GM10248 (cell line): ENCODE data around the gene GBP3.
"Not testable (repeated sequence)": the region's sequence is repeated elsewhere in the genome, so short reads cannot be mapped to it uniquely, and the experiment has no call there.

ENCODE experiments used
- CTCF ChIA-PET: fragments of 300-600 bp; sonication (Branson Sonifier 250); formaldehyde crosslinking; extraction: SDS; loops from one replicate; lab custom pipeline; 2021; ENCODE audit warnings: antibody characterized with exemption; lab: Yijun Ruan, JAX
- POLR2A ChIA-PET: fragments of 350-650 bp; sonication (Branson Sonifier 250); formaldehyde crosslinking; extraction: SDS; loops from one replicate; lab custom pipeline; 2020; ENCODE audit warnings: antibody characterized with exemption; lab: Yijun Ruan, JAX
- DNase-seq: peaks from one replicate; pipeline ENCODE4 v3.0.0; 2012; ENCODE audit errors: extremely low spot score
- TF ChIP-seq, protein P1 (sequence below): IDR thresholded peaks from 2 replicates; pipeline ENCODE4 v1.5.1; 2012; ENCODE audit warnings: mild to moderate bottlenecking, low read depth; ENCODE audit errors: extremely low read depth, missing control alignments, control extremely low read depth

The GBP3 gene

DNA sequence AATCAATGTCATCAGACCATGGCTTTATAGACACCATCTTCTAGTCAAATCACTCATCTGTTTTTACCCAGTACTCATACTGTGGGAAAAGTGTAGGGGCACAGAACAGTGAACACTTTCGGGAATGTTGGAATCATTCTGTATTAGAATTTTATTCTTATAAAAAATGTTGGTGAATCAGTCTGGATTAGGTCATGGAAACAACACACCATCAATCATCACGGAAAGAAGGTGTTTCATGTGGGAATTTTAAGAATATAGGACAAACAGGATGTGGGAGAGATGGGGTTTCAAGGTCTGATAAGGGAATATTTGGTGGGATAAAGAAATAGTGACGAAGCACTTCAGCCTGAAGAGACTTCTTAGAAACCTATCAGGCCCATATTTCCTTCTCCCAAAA lies 25.1 kb upstream of the GBP3 start:
- TF ChIP-seq, protein P1, sequence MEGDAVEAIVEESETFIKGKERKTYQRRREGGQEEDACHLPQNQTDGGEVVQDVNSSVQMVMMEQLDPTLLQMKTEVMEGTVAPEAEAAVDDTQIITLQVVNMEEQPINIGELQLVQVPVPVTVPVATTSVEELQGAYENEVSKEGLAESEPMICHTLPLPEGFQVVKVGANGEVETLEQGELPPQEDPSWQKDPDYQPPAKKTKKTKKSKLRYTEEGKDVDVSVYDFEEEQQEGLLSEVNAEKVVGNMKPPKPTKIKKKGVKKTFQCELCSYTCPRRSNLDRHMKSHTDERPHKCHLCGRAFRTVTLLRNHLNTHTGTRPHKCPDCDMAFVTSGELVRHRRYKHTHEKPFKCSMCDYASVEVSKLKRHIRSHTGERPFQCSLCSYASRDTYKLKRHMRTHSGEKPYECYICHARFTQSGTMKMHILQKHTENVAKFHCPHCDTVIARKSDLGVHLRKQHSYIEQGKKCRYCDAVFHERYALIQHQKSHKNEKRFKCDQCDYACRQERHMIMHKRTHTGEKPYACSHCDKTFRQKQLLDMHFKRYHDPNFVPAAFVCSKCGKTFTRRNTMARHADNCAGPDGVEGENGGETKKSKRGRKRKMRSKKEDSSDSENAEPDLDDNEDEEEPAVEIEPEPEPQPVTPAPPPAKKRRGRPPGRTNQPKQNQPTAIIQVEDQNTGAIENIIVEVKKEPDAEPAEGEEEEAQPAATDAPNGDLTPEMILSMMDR = no peak
- DNase-seq = no peak
- CTCF ChIA-PET = interaction anchor here (0.9 to 1.9 kb wide), 3 partner anchors 16 to 18 kb away, joined by 4 to 5 read pairs (median 5); partner anchors contain the start of gene GBP1
- POLR2A ChIA-PET = no interaction called here

DNA sequence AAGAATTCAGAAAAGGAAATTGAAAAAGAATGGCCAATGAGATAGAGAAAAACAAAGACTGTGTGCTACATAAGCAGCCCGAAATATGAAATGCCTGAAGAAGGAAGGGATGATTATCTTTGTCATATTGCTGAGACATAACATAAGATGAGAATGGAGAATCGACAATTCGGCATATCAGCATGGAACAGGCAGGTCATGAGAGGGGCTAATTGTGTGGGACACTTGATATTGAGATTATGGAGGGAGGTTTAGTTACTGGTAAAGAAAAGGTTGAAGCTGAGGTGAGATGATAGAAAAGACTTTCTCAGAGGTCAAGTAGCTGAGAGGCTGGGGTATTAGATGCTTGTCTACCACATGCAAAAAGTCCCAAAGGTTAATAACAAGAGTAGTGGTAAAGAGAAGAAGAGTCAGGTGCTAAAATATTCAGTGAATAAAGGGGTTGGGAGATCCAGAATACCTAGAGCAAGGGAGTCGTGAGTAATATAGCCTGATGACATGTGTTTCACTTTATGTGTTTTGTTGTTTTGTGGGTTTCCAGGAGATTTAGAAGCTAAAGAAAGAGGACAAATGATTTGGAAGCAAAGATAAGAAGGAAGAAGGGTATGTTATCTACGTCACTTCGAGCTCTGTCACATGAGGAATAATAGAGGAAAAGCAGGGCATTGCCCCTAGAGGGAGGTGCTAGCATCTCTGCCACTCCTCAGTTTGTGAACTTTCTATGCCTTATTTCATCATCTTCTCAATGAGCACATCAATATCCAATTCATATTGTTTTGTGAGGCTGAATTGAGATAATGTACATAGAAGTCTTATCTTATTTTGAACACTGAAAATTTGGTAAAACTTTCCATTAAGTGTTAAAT lies 23.9 kb upstream of the GBP3 start:
- DNase-seq, POLR2A ChIA-PET: not testable (repeated sequence)
- CTCF ChIA-PET = interaction anchor here (1.0 to 2.0 kb wide), 6 partner anchors 10 to 24 kb away, joined by 3 to 5 read pairs (median 4); partner anchors contain the start of genes GBP1 and GBP3

DNA sequence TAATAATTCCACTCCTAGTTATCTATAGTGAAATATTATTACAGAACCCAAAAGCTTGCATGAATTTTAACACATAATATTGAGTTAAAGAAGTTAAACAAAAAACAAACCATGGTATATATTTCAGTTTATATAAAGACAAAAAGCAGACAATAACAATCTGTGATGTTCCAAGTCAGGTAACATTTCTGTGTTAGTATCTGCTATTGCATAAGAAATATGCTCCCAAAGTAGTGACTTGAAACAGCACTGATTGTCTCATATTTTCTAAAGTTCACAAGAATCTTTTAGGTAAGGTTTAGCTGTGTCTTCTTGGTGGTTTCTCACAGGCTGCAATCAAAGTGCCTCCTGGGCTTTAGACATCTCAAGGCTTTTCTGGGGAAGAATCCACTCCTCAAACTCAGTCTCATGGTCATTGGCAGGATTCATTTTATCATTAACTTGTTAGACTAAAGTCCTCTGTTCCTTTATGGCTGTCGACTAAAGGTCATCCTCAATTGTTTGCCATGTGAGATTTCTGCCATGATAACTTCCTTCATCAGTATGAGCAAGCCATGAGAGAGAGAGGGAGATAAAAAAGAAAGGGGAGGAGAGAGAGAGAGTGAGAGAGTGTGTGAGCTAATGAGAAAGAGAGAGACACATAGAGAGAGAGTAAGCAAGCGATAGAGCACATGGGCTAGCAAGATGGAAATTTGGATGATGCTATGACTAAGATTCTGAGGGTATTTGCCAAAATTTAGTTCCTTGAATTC lies 22.5 kb upstream of the GBP3 start:
- DNase-seq = no peak
- TF ChIP-seq, protein P1 = no peak
- ChIA-PET CTCF (no interaction called here), POLR2A (no interaction called here)

DNA sequence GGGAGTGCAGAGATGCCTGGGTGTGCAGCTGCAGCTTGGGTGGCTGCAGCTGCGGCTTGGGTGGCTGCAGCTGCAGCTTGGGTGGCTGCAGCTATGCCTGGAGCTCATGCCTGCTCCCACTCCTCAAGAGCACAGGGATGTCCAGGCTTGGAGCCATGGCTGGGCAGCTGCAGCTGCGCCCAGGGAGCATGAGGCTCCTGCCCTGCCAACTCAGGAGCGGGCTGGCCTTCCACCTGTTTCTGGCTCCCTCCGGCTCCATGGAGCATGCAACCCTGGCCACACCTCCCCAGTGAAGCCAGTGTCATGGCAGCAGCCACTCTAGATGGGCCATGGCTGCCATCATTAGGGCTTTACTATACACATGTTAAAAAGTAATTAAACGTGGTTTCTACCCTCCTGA lies 21.3 kb upstream of the GBP3 start:
- TF ChIP-seq, protein P1 = no peak
- ChIA-PET CTCF (interaction anchor here (1.1 kb wide), 1 partner anchor 22 kb away, joined by 4 read pairs; no protein-coding TSS in a partner anchor), POLR2A (no interaction called here)
- DNase-seq = no peak

DNA sequence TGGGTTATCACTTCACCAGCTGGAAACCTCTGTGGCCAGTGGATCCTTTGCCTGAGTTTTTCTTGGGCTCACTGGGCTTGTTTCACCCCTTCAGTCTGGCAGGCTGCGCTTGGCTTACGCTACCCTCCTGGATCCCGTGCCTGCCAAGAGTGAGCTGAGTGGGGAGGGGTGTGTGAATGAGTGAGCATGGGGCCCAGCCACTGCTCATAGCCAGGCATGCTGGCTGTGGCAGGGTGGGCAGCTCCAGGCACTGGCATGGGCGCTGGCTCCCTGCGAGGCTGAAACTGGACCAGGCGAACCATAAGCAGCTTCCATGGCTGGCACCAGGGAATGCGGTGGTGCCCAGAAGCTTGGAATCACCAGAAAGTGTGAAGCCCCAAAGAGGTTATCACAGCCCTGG lies 19.8 kb upstream of the GBP3 start:
- ChIA-PET POLR2A (no interaction called here), CTCF (interaction anchor here (0.9 to 1.7 kb wide), 4 partner anchors 10 to 135 kb away, joined by 3 to 5 read pairs (median 4); no protein-coding TSS in a partner anchor)
- DNase-seq = no peak
- TF ChIP-seq, protein P1 = no peak

DNA sequence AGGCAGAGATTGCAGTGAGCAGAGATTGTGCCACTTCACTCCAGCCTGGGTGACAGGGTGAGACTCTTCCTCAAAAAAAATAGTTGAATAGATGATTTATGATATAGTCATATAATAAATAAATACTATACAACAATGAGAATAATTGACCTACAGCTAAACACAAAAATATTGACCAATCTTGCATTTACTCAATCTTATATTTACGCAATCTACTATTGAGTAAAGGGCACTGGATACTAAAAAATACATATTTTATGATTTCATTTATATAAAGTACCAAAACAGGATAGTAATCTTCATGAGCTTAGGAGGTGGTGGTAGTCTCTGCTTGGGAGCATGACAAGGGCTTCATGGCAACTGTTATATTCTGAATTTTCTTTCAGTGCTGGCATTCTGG lies 19.1 kb upstream of the GBP3 start:
- ChIA-PET CTCF (interaction anchor here (0.9 to 1.7 kb wide), 8 partner anchors 9 to 134 kb away, joined by 3 to 5 read pairs (median 4); no protein-coding TSS in a partner anchor), POLR2A (interaction anchor here (0.8 to 1.1 kb wide), 2 partner anchors 24 to 150 kb away, joined by 3 read pairs; partner anchors contain the start of genes GBP1 and GTF2B)

More for the DNA sequence above, 19.1 kb upstream of the GBP3 start:
- DNase-seq = no peak
- TF ChIP-seq, protein P1 = no peak
